ENCODE data around the gene PRDM12. TPM values are rescaled to one million over a fixed set of nuclear protein-coding genes. Genes with fewer than 3 reads are reported as not detected.

The PRDM12 gene
- total and polyA plus RNA-seq, 2 of the 8 experiments (the other 6 are each of a cell fraction or from before 2014, with no cell fraction given), result 0.14 to 0.22 TPM

DNA sequence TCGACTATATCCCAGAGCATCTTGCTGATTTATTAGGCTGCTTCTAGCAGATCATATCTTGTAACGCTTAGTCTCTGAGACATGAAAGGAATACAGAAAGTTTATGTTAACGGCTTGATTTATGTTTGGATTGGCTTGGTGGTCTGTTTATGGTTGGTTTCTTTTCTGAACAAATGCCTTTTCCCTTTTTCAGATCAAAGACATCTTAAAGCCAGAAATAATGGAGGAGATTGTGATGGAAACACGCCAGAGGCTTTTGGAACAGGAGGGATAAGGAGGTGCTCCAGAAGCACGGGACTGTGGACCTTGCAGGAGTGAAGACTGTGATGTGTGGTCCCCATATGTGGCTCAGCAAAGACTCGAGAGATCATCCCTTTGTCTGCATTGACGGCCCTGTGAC, 39.1 kb downstream of the PRDM12 start:
- H2BK20ac ChIP-seq (ENCODE audit: low read length), result no peak overlapping the region
- TF ChIP-seq GABPA (IDR thresholded peaks at IDR 0.05; ENCODE audit: borderline replicate concordance, insufficient read depth, low read length) (no peak), SAP30 (IDR thresholded peaks at IDR 0.05; ENCODE audit: insufficient read depth, insufficient replicate concordance, low read length) (no peak), BACH1 (IDR thresholded peaks at IDR 0.05; ENCODE audit: low read length) (no peak), GTF2F1 (IDR thresholded peaks at IDR 0.05; ENCODE audit: borderline replicate concordance, low read depth, low read length) (no peak), EP300 (IDR thresholded peaks at IDR 0.05; ENCODE audit: borderline replicate concordance in 1 of 2, low read depth in 2 of 2, low read length in 2 of 2) (no peak), SP4 (IDR thresholded peaks at IDR 0.05; ENCODE audit: low read length) (no peak), KDM5A (IDR thresholded peaks at IDR 0.05; ENCODE audit: low read length) (no peak), SRF (IDR thresholded peaks at IDR 0.05; ENCODE audit: low read depth, low read length) (no peak), RNF2 (IDR thresholded peaks at IDR 0.05; ENCODE audit: borderline replicate concordance, low read depth, low read length, missing control alignments, poor library complexity, severe bottlenecking) (no peak), BCL11A (IDR thresholded peaks at IDR 0.05; ENCODE audit: low read depth in 2 of 2, low read length in 2 of 2) (no peak)
- TF ChIP-seq, protein P1, sequence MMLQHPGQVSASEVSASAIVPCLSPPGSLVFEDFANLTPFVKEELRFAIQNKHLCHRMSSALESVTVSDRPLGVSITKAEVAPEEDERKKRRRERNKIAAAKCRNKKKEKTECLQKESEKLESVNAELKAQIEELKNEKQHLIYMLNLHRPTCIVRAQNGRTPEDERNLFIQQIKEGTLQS (IDR thresholded peaks at IDR 0.05; ENCODE audit: insufficient read depth, low read depth, low read length), result no peak
- TF ChIP-seq, protein P2, sequence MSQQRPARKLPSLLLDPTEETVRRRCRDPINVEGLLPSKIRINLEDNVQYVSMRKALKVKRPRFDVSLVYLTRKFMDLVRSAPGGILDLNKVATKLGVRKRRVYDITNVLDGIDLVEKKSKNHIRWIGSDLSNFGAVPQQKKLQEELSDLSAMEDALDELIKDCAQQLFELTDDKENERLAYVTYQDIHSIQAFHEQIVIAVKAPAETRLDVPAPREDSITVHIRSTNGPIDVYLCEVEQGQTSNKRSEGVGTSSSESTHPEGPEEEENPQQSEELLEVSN (IDR thresholded peaks at IDR 0.05), result no peak

More for the DNA sequence above, 39.1 kb downstream of the PRDM12 start:
- no peak overlapping the region for H3K4ac ChIP-seq (replicated peaks; ENCODE audit: insufficient read length, low read depth, low read length)
- peaks cover 6 to 13% of the 10 kb centered on the region in 2 experiments for H4K20me1 ChIP-seq (replicated peaks in 1 of 2; ENCODE audit: control insufficient read depth in 1 of 2, insufficient read depth in 2 of 2, low read length in 2 of 2)
- H3K27ac ChIP-seq (ENCODE audit: low read depth, low read length), result no peak overlapping the region
- no peak overlapping the region for H2BK12ac ChIP-seq (ENCODE audit: low read depth, low read length)
- H3K4me2 ChIP-seq (ENCODE audit: insufficient read depth in 1 of 2, low read depth in 2 of 2, low read length in 2 of 2), result no peak overlapping the region
- H3K14ac ChIP-seq (ENCODE audit: insufficient read length), result no peak overlapping the region
- H3K23me2 ChIP-seq (ENCODE audit: low read depth, low read length), result no peaks in the 10 kb centered on the region
- no peak overlapping the region for H2BK15ac ChIP-seq (ENCODE audit: low read length)
- H3K4me1 ChIP-seq (replicated peaks in 1 of 4; ENCODE audit: control insufficient read depth in 3 of 4, insufficient read depth in 4 of 4, low read length in 3 of 4), result no peaks in the 10 kb centered on the region; a peak in 1 of 7 replicates
- H3K56ac ChIP-seq (replicated peaks; ENCODE audit: insufficient read length, low read depth, low read length), result no peak overlapping the region
- H3K23ac ChIP-seq (ENCODE audit: insufficient read length), result no peak overlapping the region
- POLR2A ChIA-PET (ENCODE audit: partially characterized antibody), result interaction anchor here (1.9 kb wide), 1 partner anchor 10 kb away, joined by 5 read pairs; the partner anchor contains the start of gene EXOSC2
- H3K18ac ChIP-seq (ENCODE audit: extremely low read depth, low read length), result no peak overlapping the region
- no peak overlapping the region for H2AK5ac ChIP-seq (ENCODE audit: low read depth, low read length)
- no peaks in the 10 kb centered on the region for H3K27me3 ChIP-seq (replicated peaks in 1 of 4; ENCODE audit: control insufficient read depth in 3 of 4, extremely low read depth in 1 of 4, insufficient read depth in 3 of 4, low read length in 3 of 4)
- peaks cover 4 to 24% of the 10 kb centered on the region in 2 experiments; a peak in 3 of 4 replicates for H3K79me2 ChIP-seq (ENCODE audit: control insufficient read depth in 1 of 2, insufficient read depth in 2 of 2, low read length in 2 of 2)
- no peak overlapping the region for H4K5ac ChIP-seq (ENCODE audit: insufficient read length, low read depth, low read length)
- no peak for DNase-seq (ENCODE audit: low read depth in 1 of 2, low spot score in 2 of 2)
- no peak overlapping the region for H4K91ac ChIP-seq (replicated peaks; ENCODE audit: insufficient read length, low read length)
- no peak overlapping the region for H3K4me3 ChIP-seq (ENCODE audit: extremely low read depth in 1 of 4, insufficient read depth in 2 of 4, low read depth in 3 of 4, low read length in 4 of 4)
- peaks cover 35 to 67% (median 48%) of the 10 kb centered on the region in 4 experiments for H3K36me3 ChIP-seq (ENCODE audit: control insufficient read depth in 2 of 4, insufficient read depth in 4 of 4, low read length in 3 of 4)
- WGBS, 2 experiments (ENCODE audit: extremely low coverage in 1 of 2, insufficient coverage in 1 of 2, insufficient read length in 1 of 2, insufficient replicate concordance in 2 of 2, low coverage in 1 of 2, low lambda C conversion rate in 2 of 2, missing lambda C conversion rate in 1 of 2), result 97% methylated on average over 7 of the region's 7 CpGs; no CpG with 5 or more reads in 1 of the 2 experiments
- peaks cover 3% of the 10 kb centered on the region; the same call in 1 of the 2 replicates for H3K79me1 ChIP-seq (ENCODE audit: low read depth, low read length)
- no peak for FAIRE-seq
- no peak overlapping the region for H2AFZ ChIP-seq (ENCODE audit: low read length)
- H3K9ac ChIP-seq (replicated peaks in 1 of 4; ENCODE audit: extremely low read depth in 1 of 4, low read depth in 3 of 4, low read length in 3 of 4), result no peak overlapping the region
- H3K9me3 ChIP-seq (ENCODE audit: insufficient read depth in 2 of 2, low read depth in 1 of 2, low read length in 1 of 2), result no peaks in the 10 kb centered on the region; a peak in 1 of 4 replicates
- no peak overlapping the region for H4K8ac ChIP-seq (ENCODE audit: extremely low read depth, insufficient read depth, low read length)
- H2BK5ac ChIP-seq (ENCODE audit: low read depth, low read length), result no peak overlapping the region
- CTCF ChIA-PET (ENCODE audit: partially characterized antibody), result interaction anchor here (1.0 to 16.2 kb wide), 4 partner anchors 11 to 229 kb away, joined by 3 to 317 read pairs (median 18); no protein-coding TSS in a partner anchor
- no peak overlapping the region for H2BK120ac ChIP-seq (replicated peaks; ENCODE audit: low read depth, low read length)
